Measurements from ENCODE around the gene SGSH. TPM values are rescaled to one million over a fixed set of nuclear protein-coding genes. Genes with fewer than 3 reads are reported as not detected.

SGSH gene
- total RNA-seq, 1 donor from 2014 or later, result 24.0 TPM

DNA sequence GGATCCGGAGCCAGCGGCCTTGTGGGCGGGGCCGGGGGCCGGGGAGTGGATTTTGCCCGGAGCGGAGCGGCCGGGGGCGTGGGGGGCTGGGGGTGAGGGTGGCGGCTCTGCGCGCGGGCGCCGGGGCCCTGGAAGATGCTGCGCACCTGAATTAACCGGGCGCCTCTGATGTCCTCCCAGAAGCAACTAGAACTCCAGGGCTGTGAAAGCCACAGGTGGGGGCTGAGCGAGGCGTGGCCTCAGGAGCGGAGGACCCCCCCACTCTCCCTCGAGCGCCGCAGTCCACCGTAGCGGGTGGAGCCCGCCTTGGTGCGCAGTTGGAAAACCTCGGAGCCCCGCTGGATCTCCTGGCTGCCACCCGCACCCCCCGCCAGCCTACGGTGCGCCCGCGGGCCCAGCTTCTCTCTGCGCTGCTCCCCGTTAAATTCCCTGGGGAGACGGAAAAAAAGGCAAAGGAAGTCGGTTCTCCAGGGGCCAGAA is 643 bp upstream of the SGSH start:
- no peak overlapping the region for H3K9ac ChIP-seq (ENCODE audit: low read length)
- no peaks in the 10 kb centered on the region for H3K27me3 ChIP-seq (ENCODE audit: insufficient read depth, low read length)
- Mint-ChIP-seq H3K4me1 (ENCODE audit: low read depth, unreplicated experiment) (peaks cover 3% of the 10 kb centered on the region), H3K27ac (ENCODE audit: unreplicated experiment) (no peak overlapping the region), H3K9me3 (ENCODE audit: unreplicated experiment) (no peaks in the 10 kb centered on the region), H3K4me3 (ENCODE audit: unreplicated experiment) (peak overlapping the region; percentile 87), H3K36me3 (ENCODE audit: low read depth, unreplicated experiment) (peaks cover 13% of the 10 kb centered on the region), H3K27me3 (ENCODE audit: low read depth, unreplicated experiment) (no peaks in the 10 kb centered on the region)
- no peaks in the 10 kb centered on the region for H3K79me2 ChIP-seq (ENCODE audit: insufficient read depth, low read length)
- H3K9me3 ChIP-seq (ENCODE audit: insufficient read depth, low read depth, low read length), result no peaks in the 10 kb centered on the region
- TF ChIP-seq, protein P1, sequence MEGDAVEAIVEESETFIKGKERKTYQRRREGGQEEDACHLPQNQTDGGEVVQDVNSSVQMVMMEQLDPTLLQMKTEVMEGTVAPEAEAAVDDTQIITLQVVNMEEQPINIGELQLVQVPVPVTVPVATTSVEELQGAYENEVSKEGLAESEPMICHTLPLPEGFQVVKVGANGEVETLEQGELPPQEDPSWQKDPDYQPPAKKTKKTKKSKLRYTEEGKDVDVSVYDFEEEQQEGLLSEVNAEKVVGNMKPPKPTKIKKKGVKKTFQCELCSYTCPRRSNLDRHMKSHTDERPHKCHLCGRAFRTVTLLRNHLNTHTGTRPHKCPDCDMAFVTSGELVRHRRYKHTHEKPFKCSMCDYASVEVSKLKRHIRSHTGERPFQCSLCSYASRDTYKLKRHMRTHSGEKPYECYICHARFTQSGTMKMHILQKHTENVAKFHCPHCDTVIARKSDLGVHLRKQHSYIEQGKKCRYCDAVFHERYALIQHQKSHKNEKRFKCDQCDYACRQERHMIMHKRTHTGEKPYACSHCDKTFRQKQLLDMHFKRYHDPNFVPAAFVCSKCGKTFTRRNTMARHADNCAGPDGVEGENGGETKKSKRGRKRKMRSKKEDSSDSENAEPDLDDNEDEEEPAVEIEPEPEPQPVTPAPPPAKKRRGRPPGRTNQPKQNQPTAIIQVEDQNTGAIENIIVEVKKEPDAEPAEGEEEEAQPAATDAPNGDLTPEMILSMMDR (IDR thresholded peaks at IDR 0.05; ENCODE audit: insufficient read depth, low read depth, low read length), result no peak
- no peak for TF ChIP-seq EZH2 (IDR thresholded peaks at IDR 0.05; ENCODE audit: insufficient read depth, low read length)
- H3K36me3 ChIP-seq (ENCODE audit: insufficient read depth, low read length), result no peaks in the 10 kb centered on the region
- peaks cover 10% of the 10 kb centered on the region for H3K4me1 ChIP-seq (ENCODE audit: insufficient read depth, low read length)
- peak overlapping the region; percentile 91 for H3K4me2 ChIP-seq (ENCODE audit: low read length)
- H4K20me1 ChIP-seq (ENCODE audit: insufficient read depth, low read length), result peaks cover 19% of the 10 kb centered on the region
- DNase-seq (ENCODE audit: low read depth) (no peak), FAIRE-seq (no peak)
- H2AFZ ChIP-seq (ENCODE audit: low read depth, low read length), result peak overlapping the region; percentile 71
- H3K27ac ChIP-seq (ENCODE audit: low read depth, low read length), result no peak overlapping the region
- H3K4me3 ChIP-seq (ENCODE audit: insufficient read depth, low read depth, low read length), result peak overlapping the region; percentile 58

DNA sequence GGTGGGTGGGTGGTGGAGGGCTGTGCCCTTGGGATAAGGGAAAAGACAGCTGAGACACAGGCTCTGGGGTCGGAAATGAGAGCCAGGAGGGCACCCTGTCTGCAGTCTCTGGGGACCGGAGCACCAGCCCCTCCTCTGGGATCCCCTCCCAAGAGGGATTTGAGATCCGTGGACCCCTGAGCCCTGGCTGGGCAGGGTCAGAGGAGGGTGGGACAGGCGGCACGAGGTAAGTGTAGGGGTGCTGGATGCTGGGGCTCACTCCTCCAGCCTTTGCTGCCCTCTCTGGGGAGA is 425 bp downstream of the SGSH start:
- H3K4me3 ChIP-seq (ENCODE audit: insufficient read depth, low read depth, low read length), result peak overlapping the region; percentile 58
- Mint-ChIP-seq H3K27me3 (ENCODE audit: low read depth, unreplicated experiment) (no peaks in the 10 kb centered on the region), H3K27ac (ENCODE audit: unreplicated experiment) (peak overlapping the region; percentile 68), H3K4me1 (ENCODE audit: low read depth, unreplicated experiment) (peaks cover 3% of the 10 kb centered on the region), H3K9me3 (ENCODE audit: unreplicated experiment) (no peaks in the 10 kb centered on the region), H3K36me3 (ENCODE audit: low read depth, unreplicated experiment) (peaks cover 13% of the 10 kb centered on the region), H3K4me3 (ENCODE audit: unreplicated experiment) (peak overlapping the region; percentile 88)
- FAIRE-seq, result no peak
- no peak for DNase-seq (ENCODE audit: low read depth)
- no peaks in the 10 kb centered on the region for H3K36me3 ChIP-seq (ENCODE audit: insufficient read depth, low read length)
- H3K9ac ChIP-seq (ENCODE audit: low read length), result peak overlapping the region; percentile 72
- peak overlapping the region; percentile 91 for H3K4me2 ChIP-seq (ENCODE audit: low read length)
- H3K27ac ChIP-seq (ENCODE audit: low read depth, low read length), result no peak overlapping the region
- H3K9me3 ChIP-seq (ENCODE audit: insufficient read depth, low read depth, low read length), result no peaks in the 10 kb centered on the region
- peaks cover 10% of the 10 kb centered on the region for H3K4me1 ChIP-seq (ENCODE audit: insufficient read depth, low read length)
- peak overlapping the region; percentile 64 for H2AFZ ChIP-seq (ENCODE audit: low read depth, low read length)
- TF ChIP-seq, protein P1 (IDR thresholded peaks at IDR 0.05; ENCODE audit: insufficient read depth, low read depth, low read length), result no peak
- no peaks in the 10 kb centered on the region for H3K79me2 ChIP-seq (ENCODE audit: insufficient read depth, low read length)
- no peaks in the 10 kb centered on the region for H3K27me3 ChIP-seq (ENCODE audit: insufficient read depth, low read length)
- peaks cover 19% of the 10 kb centered on the region for H4K20me1 ChIP-seq (ENCODE audit: insufficient read depth, low read length)

DNA sequence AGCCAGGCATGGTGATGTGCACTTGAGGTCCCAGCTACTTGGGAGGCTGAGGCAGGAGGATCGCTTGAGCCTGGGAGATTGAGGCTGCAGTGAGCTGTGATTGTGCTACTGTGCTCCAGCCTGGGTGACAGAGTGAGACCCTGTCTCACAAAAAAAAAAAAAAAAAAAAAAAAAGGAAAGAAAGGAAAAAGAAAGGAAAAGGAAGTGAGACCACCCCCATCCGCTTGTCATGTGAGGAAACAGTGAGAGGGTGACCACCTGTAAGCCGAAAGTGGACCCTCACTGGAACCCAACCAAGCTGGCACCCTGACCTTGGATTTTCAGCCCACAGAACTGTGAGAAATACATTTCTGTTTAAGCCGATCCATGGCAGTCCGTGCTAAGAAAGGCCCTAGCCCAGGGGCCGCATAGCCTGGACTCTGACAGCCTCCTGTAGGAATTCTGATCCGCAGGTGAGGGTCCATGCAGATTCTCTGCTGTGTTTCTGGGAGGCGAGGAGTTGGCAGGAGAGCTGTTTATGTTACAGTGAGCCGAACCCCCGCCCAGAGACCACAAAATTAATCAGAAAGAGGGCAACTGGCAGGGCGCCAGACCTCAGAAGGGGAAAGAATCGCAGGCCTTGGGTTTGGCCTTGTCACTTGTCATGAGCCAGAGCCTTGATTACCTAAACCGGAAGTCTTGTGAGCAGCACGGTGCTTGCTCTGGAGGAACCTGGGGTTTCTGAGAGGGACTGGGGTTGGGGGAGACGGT is 945 bp downstream of the SGSH start:
- H3K9ac ChIP-seq (ENCODE audit: low read length), result peak overlapping the region; percentile 72
- H3K27ac ChIP-seq (ENCODE audit: low read depth, low read length), result no peak overlapping the region
- DNase-seq (ENCODE audit: low read depth) (peak; percentile 84), FAIRE-seq (peak; percentile 55)
- Mint-ChIP-seq H3K27me3 (ENCODE audit: low read depth, unreplicated experiment) (no peaks in the 10 kb centered on the region), H3K4me3 (ENCODE audit: unreplicated experiment) (peak overlapping the region; percentile 88), H3K27ac (ENCODE audit: unreplicated experiment) (peak overlapping the region; percentile 68), H3K36me3 (ENCODE audit: low read depth, unreplicated experiment) (peaks cover 13% of the 10 kb centered on the region), H3K9me3 (ENCODE audit: unreplicated experiment) (no peaks in the 10 kb centered on the region), H3K4me1 (ENCODE audit: low read depth, unreplicated experiment) (peaks cover 3% of the 10 kb centered on the region)
- no peak overlapping the region for H2AFZ ChIP-seq (ENCODE audit: low read depth, low read length)
- H3K4me2 ChIP-seq (ENCODE audit: low read length), result peak overlapping the region; percentile 91
- H3K36me3 ChIP-seq (ENCODE audit: insufficient read depth, low read length), result no peaks in the 10 kb centered on the region
- peaks cover 10% of the 10 kb centered on the region for H3K4me1 ChIP-seq (ENCODE audit: insufficient read depth, low read length)
- H3K27me3 ChIP-seq (ENCODE audit: insufficient read depth, low read length), result no peaks in the 10 kb centered on the region
- no peaks in the 10 kb centered on the region for H3K79me2 ChIP-seq (ENCODE audit: insufficient read depth, low read length)
- no peak for TF ChIP-seq EZH2 (IDR thresholded peaks at IDR 0.05; ENCODE audit: insufficient read depth, low read length)
- TF ChIP-seq, protein P1 (IDR thresholded peaks at IDR 0.05; ENCODE audit: insufficient read depth, low read depth, low read length), result no peak
- H3K9me3 ChIP-seq (ENCODE audit: insufficient read depth, low read depth, low read length), result no peaks in the 10 kb centered on the region
- peak overlapping the region; percentile 58 for H3K4me3 ChIP-seq (ENCODE audit: insufficient read depth, low read depth, low read length)
- peaks cover 19% of the 10 kb centered on the region for H4K20me1 ChIP-seq (ENCODE audit: insufficient read depth, low read length)
